ENCODE results near the gene C4orf46. TPM values are rescaled to one million over a fixed set of nuclear protein-coding genes. Genes with fewer than 3 reads are reported as not detected.

C4orf46 gene
- 5.5 TPM in 2 replicates for total RNA-seq

GRCh38 chr4:158671665-158671914 is at the start of gene C4orf46:
Gene C4orf46, minus strand, starts transcription at chr4:158671887. Its CDS starts 86 bp downstream, at chr4:158671801.

GRCh38 chr4:158671915-158672806 is 474 bp upstream of the C4orf46 start, which contains the start of gene ETFDH:
Gene ETFDH, plus strand, starts transcription at chr4:158672296. Its CDS starts 161 bp downstream, at chr4:158672457.

Other genes starting within 250 kb of the C4orf46 start
- gene RXFP1, start 150.0 kb downstream of the C4orf46 start, total RNA-seq = 2.3 and 5.6 TPM in 2 replicates
- gene ETFDH, start 409 bp upstream of the C4orf46 start, total RNA-seq = 27.9 and 37.1 TPM in 2 replicates
- 21.2 and 29.1 TPM in 2 replicates for gene PPID, start 51.5 kb upstream of the C4orf46 start, total RNA-seq
- gene FNIP2, start 97.1 kb upstream of the C4orf46 start, total RNA-seq = 14.9 and 28.4 TPM in 2 replicates

All from smooth muscle cell of bladder (primary cell).